ENCODE measurements around the gene CRKL.
A peak's percentile ranks its signal among the peaks of the same experiment; 100 is the strongest.
"Not testable (repeated sequence)": the region's sequence is repeated elsewhere in the genome, so short reads cannot be mapped to it uniquely, and the experiment has no call there.

The CRKL gene

DNA sequence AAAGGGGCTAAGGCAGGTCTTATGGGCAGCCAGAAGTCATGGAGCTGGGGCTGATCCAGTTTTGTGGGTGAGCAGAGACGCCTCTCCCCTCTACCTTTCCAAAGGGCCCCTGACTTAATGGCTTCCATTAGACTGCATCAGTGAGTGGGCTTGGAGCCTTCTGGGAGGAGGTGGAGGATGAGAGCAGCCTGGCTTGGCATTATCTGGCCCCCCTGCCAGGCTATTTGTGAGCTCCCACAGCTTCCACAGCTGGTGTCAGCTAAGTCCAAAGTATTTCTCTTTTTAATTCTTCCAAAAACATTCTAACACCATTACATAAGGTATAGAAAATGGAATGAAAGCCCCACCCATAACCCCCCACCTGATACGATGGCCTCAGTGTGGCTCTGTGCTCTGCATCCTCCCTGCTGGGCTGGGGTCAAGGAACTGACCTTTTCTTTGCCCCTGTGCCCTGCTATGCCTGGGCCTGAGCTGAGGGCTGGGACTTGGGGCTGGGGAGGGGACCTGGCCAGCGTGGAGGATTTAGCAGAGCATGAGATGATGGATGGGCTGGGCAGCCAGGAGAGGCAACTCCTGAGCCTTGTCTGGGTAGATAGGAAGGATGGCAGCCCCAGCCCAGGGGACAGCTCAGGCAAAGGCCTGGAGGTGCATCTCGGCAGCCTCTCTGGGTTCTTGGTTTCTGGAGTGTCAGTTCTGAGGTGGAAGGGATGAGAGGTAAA, 53.9 kb downstream of the CRKL start:
- peak overlapping the region; percentile 84 for H3K27ac ChIP-seq (replicated peaks; ENCODE audit: low read length)
- peaks cover 28 to 39% of the 10 kb centered on the region in 2 donors for H3K4me1 ChIP-seq (ENCODE audit: control insufficient read depth in 2 of 2, insufficient read depth in 1 of 2, low read depth in 1 of 2, low read length in 2 of 2)
- no peaks in the 10 kb centered on the region for H3K36me3 ChIP-seq (replicated peaks in 1 of 2; ENCODE audit: control insufficient read depth in 2 of 2, insufficient read depth in 2 of 2, low read length in 2 of 2)
- DNase-seq (ENCODE audit: low spot score), result peak; percentile 78
- H2AFZ ChIP-seq (ENCODE audit: low read length), result no peak overlapping the region
- peak overlapping the region; percentile 86 for H3K18ac ChIP-seq (ENCODE audit: low read length)
- H3K4me3 ChIP-seq (ENCODE audit: low read length in 2 of 2), result no peak overlapping the region
- H3K4me2 ChIP-seq (ENCODE audit: insufficient read depth, low read length, poor library complexity, severe bottlenecking), result peak overlapping the region; percentile 19
- H3K27me3 ChIP-seq (ENCODE audit: control insufficient read depth in 3 of 3, insufficient read depth in 3 of 3, low read depth in 1 of 3, low read length in 3 of 3), result peaks cover 0 to 15% (median 0%) of the 10 kb centered on the region in 3 experiments
- H2BK15ac ChIP-seq (ENCODE audit: low read length), result no peak overlapping the region
- no peak overlapping the region for H3K9ac ChIP-seq (ENCODE audit: low read depth, low read length, poor library complexity)
- H2AK5ac ChIP-seq (ENCODE audit: low read depth, low read length), result peak overlapping the region; percentile 8
- no peak overlapping the region for H2BK120ac ChIP-seq (ENCODE audit: low read depth, low read length)
- WGBS, 2 donors (ENCODE audit: extremely low coverage in 2 of 2, insufficient read length in 2 of 2, insufficient replicate concordance in 1 of 2), result no CpG with 5 or more reads among the region's 4 CpGs
- no peaks in the 10 kb centered on the region for H3K79me1 ChIP-seq (ENCODE audit: low read depth, low read length)
- no peak overlapping the region for H3K23ac ChIP-seq (ENCODE audit: low read depth, low read length, poor library complexity)
- H2BK5ac ChIP-seq (ENCODE audit: low read length), result peak overlapping the region; percentile 83
- no peak overlapping the region for H4K8ac ChIP-seq (ENCODE audit: low read depth, low read length)
- H3K14ac ChIP-seq (ENCODE audit: low read length), result no peak overlapping the region
- no peak overlapping the region for H2BK12ac ChIP-seq (ENCODE audit: low read length)
- H3K9me3 ChIP-seq (replicated peaks in 1 of 2; ENCODE audit: control insufficient read depth in 2 of 2, insufficient read depth in 1 of 2, low read depth in 1 of 2, low read length in 2 of 2), result no peaks in the 10 kb centered on the region
- no peak overlapping the region for H4K91ac ChIP-seq (ENCODE audit: low read depth, low read length, poor library complexity)
- no peak overlapping the region for H3K4ac ChIP-seq (ENCODE audit: low read length)

DNA sequence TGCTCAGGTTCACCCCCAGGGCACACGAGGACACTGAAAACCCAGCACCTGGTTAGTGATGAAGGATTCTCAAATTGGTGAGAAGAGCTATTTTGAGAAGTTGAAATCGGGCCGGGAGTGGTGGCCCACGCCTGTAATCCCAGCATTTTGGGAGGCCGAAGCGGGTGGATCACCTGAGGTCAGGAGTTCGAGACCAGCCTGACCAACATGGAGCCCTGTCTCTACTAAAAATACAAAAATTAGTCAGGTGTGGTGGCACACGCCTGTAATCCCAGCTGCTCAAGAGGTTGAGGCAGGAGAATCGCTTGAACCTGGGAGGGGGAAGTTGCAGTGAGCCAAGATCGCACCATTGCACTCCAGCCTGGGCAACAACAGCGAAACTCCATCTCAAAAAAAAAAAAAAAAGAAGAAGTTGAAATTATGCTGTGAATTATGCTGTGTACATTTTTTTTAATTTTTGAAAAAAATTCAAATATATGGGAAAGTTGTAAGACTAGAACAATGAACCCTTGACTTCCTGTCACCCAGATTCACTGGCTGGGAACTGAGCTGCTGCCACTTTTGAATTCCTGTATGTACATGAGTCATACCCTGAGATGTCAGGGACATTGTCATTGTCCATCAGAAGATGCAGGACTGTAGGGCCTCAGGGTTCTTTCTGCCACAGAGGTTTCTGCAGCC, 54.9 kb downstream of the CRKL start:
- not testable (repeated sequence) for H2BK120ac ChIP-seq (ENCODE audit: low read depth, low read length); H3K4ac ChIP-seq (ENCODE audit: low read length); DNase-seq (ENCODE audit: low spot score); H4K8ac ChIP-seq (ENCODE audit: low read depth, low read length); H3K14ac ChIP-seq (ENCODE audit: low read length); H3K4me2 ChIP-seq (ENCODE audit: insufficient read depth, low read length, poor library complexity, severe bottlenecking); H3K4me3 ChIP-seq (ENCODE audit: low read length in 2 of 2); H3K9me3 ChIP-seq (replicated peaks in 1 of 2; ENCODE audit: control insufficient read depth in 2 of 2, insufficient read depth in 1 of 2, low read depth in 1 of 2, low read length in 2 of 2); H3K27me3 ChIP-seq (ENCODE audit: control insufficient read depth in 3 of 3, insufficient read depth in 3 of 3, low read depth in 1 of 3, low read length in 3 of 3); H2BK5ac ChIP-seq (ENCODE audit: low read length); H3K9ac ChIP-seq (ENCODE audit: low read depth, low read length, poor library complexity); H2BK12ac ChIP-seq (ENCODE audit: low read length); H3K36me3 ChIP-seq (replicated peaks in 1 of 2; ENCODE audit: control insufficient read depth in 2 of 2, insufficient read depth in 2 of 2, low read length in 2 of 2); H3K79me1 ChIP-seq (ENCODE audit: low read depth, low read length); H4K91ac ChIP-seq (ENCODE audit: low read depth, low read length, poor library complexity); H3K23ac ChIP-seq (ENCODE audit: low read depth, low read length, poor library complexity); H2AFZ ChIP-seq (ENCODE audit: low read length)
- H2AK5ac ChIP-seq (ENCODE audit: low read depth, low read length), result peak overlapping the region; percentile 8
- H3K18ac ChIP-seq (ENCODE audit: low read length), result peak overlapping the region; percentile 70
- no CpG with 5 or more reads among the region's 11 CpGs for WGBS, 2 donors (ENCODE audit: extremely low coverage in 2 of 2, insufficient read length in 2 of 2, insufficient replicate concordance in 1 of 2)
- H2BK15ac ChIP-seq (ENCODE audit: low read length), result peak overlapping the region; percentile 79
- H3K27ac ChIP-seq (replicated peaks; ENCODE audit: low read length), result peak overlapping the region; percentile 84
- peaks cover 27 to 37% of the 10 kb centered on the region in 2 donors for H3K4me1 ChIP-seq (ENCODE audit: control insufficient read depth in 2 of 2, insufficient read depth in 1 of 2, low read depth in 1 of 2, low read length in 2 of 2)

DNA sequence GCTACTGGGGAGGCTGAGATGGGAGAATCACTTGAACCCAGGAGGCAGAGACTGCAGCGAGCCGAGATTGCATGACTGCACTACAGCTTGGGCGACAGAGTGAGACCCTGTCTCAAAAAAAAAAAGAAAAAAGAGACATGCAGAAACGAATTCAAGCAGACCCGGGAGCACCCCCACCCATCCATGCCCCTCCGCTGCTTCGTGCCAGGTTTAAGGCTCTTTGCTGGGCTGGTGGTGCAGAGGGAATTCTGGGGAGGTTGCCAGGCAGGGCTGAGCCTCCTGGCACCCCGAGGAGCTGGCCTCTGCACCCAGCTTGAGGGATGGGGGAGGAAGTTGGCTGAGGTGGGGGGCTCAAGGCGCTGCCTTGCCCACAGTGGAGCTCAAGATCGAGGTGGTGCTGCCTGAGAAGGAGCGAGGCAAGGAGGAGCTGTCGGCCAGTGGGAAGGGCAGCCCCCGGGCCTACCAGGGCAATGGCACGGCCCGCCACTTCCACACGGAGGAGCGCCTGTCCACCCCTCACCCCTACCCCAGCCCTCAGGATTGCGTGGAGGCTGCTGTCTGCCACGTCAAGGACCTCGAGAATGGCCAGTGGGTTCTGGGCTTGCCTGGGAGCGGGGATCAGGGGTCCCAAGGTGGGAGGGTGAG, 55.8 kb downstream of the CRKL start:
- Histone ChIP-seq H3K27me3 (ENCODE audit: control insufficient read depth in 3 of 3, insufficient read depth in 3 of 3, low read depth in 1 of 3, low read length in 3 of 3) (no peaks in the 10 kb centered on the region), H3K4me3 (ENCODE audit: low read length in 2 of 2) (no peak overlapping the region), H3K27ac (replicated peaks; ENCODE audit: low read length) (no peak overlapping the region), H3K4ac (ENCODE audit: low read length) (peak overlapping the region; percentile 69), H2BK120ac (ENCODE audit: low read depth, low read length) (peak overlapping the region; percentile 77), H2AK5ac (ENCODE audit: low read depth, low read length) (peak overlapping the region; percentile 79), H4K91ac (ENCODE audit: low read depth, low read length, poor library complexity) (no peak overlapping the region), H3K14ac (ENCODE audit: low read length) (no peak overlapping the region), H3K4me2 (ENCODE audit: insufficient read depth, low read length, poor library complexity, severe bottlenecking) (no peak overlapping the region), H3K18ac (ENCODE audit: low read length) (peak overlapping the region; percentile 88), H3K9me3 (replicated peaks in 1 of 2; ENCODE audit: control insufficient read depth in 2 of 2, insufficient read depth in 1 of 2, low read depth in 1 of 2, low read length in 2 of 2) (no peaks in the 10 kb centered on the region), H2BK5ac (ENCODE audit: low read length) (no peak overlapping the region), H2AFZ (ENCODE audit: low read length) (peak overlapping the region; percentile 71), H2BK15ac (ENCODE audit: low read length) (peak overlapping the region; percentile 79), H3K4me1 (ENCODE audit: control insufficient read depth in 2 of 2, insufficient read depth in 1 of 2, low read depth in 1 of 2, low read length in 2 of 2) (peaks cover 20 to 30% of the 10 kb centered on the region in 2 donors), H4K8ac (ENCODE audit: low read depth, low read length) (no peak overlapping the region), H3K23ac (ENCODE audit: low read depth, low read length, poor library complexity) (peak overlapping the region; percentile 94), H3K36me3 (replicated peaks in 1 of 2; ENCODE audit: control insufficient read depth in 2 of 2, insufficient read depth in 2 of 2, low read length in 2 of 2) (no peaks in the 10 kb centered on the region), H3K79me1 (ENCODE audit: low read depth, low read length) (no peaks in the 10 kb centered on the region), H2BK12ac (ENCODE audit: low read length) (peak overlapping the region; percentile 33), H3K9ac (ENCODE audit: low read depth, low read length, poor library complexity) (peak overlapping the region; percentile 31)
- no peak for DNase-seq (ENCODE audit: low spot score)
- WGBS, 2 donors (ENCODE audit: extremely low coverage in 2 of 2, insufficient read length in 2 of 2, insufficient replicate concordance in 1 of 2), result no CpG with 5 or more reads among the region's 21 CpGs
